HepG2 (cell line): ENCODE results near the gene ATAD3A. TPM values are rescaled to one million over a fixed set of nuclear protein-coding genes. Genes with fewer than 3 reads are reported as not detected.

Experiments used
- ATAC-seq: fragments of 200-7000 bp; cut with Tn5 transposase; 3 replicates; pipeline ENCODE4 v1.9.1; 2020; ENCODE audit warnings: mild to moderate bottlenecking, moderate library complexity
- BruUV-seq: library from RNA; stranded (reverse); fragments of 400-500 nt; replicated peaks from 2 replicates; lab custom pipeline; 2021; lab: Mats Ljungman, UMichigan
- CTCF ChIA-PET: fragments of 300-600 bp; formaldehyde crosslinking; extraction: SDS; loops from one replicate; lab custom pipeline; 2021; ENCODE audit warnings: low total read pairs, inconsistent platforms, low intra/inter-chr PET ratio; lab: Yijun Ruan, JAX
- POLR2A ChIA-PET: fragments of 350-600 bp; sonication (Branson Sonifier 250); formaldehyde crosslinking; loops from one replicate; lab custom pipeline; 2020; ENCODE audit warnings: antibody characterized with exemption, inconsistent platforms; lab: Yijun Ruan, JAX
- DNase-seq: peaks from one replicate; pipeline ENCODE4 v3.0.0-alpha.2; 2015; ENCODE audit warnings: low spot score
- FAIRE-seq: peaks from 3 replicates; lab custom pipeline; 2011; peaks lifted over from hg19 to GRCh38; lab: Jason Lieb, UNC
- H2AFZ ChIP-seq: one replicate; pipeline ENCODE4 v1.6.1; 2011; ENCODE audit warnings: low read length, inconsistent platforms
- H3K27ac ChIP-seq: fragments of 300-600 bp; 3 replicates; pipeline ENCODE4 v1.8.0; 2011; ENCODE audit warnings: mixed run types, mild to moderate bottlenecking, mixed read lengths, low read length, inconsistent platforms; ENCODE audit not compliant: insufficient read depth; ENCODE audit errors: extremely low read length
- H3K27me3 ChIP-seq, 2 experiments: fragments of 200-600 bp in 1 of 2; 2 replicates in 1 of 2; 3 replicates in 1 of 2; pipeline versions ENCODE4 v1.6.0 to v1.8.0; 2011; ENCODE audit warnings: low read length in 2 of 2, mild to moderate bottlenecking in 2 of 2, moderate library complexity in 2 of 2, inconsistent platforms in 1 of 2; ENCODE audit not compliant: insufficient read depth in 2 of 2, control insufficient read depth in 1 of 2
- H3K36me3 ChIP-seq, 2 experiments: fragments of 200-600 bp in 1 of 2; replicated peaks in 1 of 2; 2 replicates in 1 of 2; 3 replicates in 1 of 2; pipeline versions ENCODE4 v1.5.1 to v1.8.0; 2011; ENCODE audit warnings: low read length in 2 of 2, inconsistent platforms in 1 of 2; ENCODE audit not compliant: insufficient read depth in 2 of 2, control insufficient read depth in 1 of 2
- H3K4me1 ChIP-seq: 2 replicates; pipeline ENCODE4 v1.5.1; 2012; ENCODE audit warnings: low read length, inconsistent platforms; ENCODE audit not compliant: insufficient read depth
- H3K4me2 ChIP-seq: 2 replicates; pipeline ENCODE4 v1.6.0; 2011; ENCODE audit warnings: low read depth, low read length, inconsistent platforms
- H3K4me3 ChIP-seq, 3 experiments: fragments of 200-600 bp in 1 of 3; sonication (generic), shearing (Covaris generic) in 1 of 3; replicated peaks in 1 of 3; 2 replicates each; pipeline ENCODE4 v1.5.1; 2011 to 2016; ENCODE audit warnings: low read length in 3 of 3, inconsistent platforms in 2 of 3, low read depth in 2 of 3, mild to moderate bottlenecking in 2 of 3, control low read depth in 1 of 3, mixed read lengths in 1 of 3; ENCODE audit not compliant: insufficient read depth in 1 of 3
- H3K79me2 ChIP-seq: one replicate; pipeline ENCODE4 v1.6.1; 2011; ENCODE audit warnings: low read length, inconsistent platforms; ENCODE audit not compliant: insufficient read depth
- H3K9ac ChIP-seq: 2 replicates; pipeline ENCODE4 v1.6.0; 2011; ENCODE audit warnings: mild to moderate bottlenecking, low read depth, low read length, inconsistent platforms; ENCODE audit not compliant: insufficient read depth
- H3K9me3 ChIP-seq: 2 replicates; pipeline ENCODE4 v1.5.1; 2012; ENCODE audit warnings: mild to moderate bottlenecking, low read length
- H4K20me1 ChIP-seq: 2 replicates; pipeline ENCODE4 v1.6.0; 2011; ENCODE audit warnings: inconsistent platforms, mild to moderate bottlenecking, low read length, moderate library complexity; ENCODE audit not compliant: insufficient read depth
- AGO2 ChIP-seq: fragments of 200-400 bp; formaldehyde crosslinking; optimal IDR thresholded peaks from 2 replicates; pipeline ENCODE3; 2017; ENCODE audit warnings: mild to moderate bottlenecking, low read depth, low read length, moderate library complexity
- ATF7-NPFF ChIP-seq: sonication (generic); formaldehyde crosslinking; IDR thresholded peaks from 2 replicates; pipeline ENCODE4 v1.8.1; 2023; ENCODE audit warnings: mild to moderate bottlenecking, low read depth, missing genetic modification reagents, moderate library complexity
- ATRX ChIP-seq: sonication (generic); formaldehyde crosslinking; IDR thresholded peaks from 2 replicates; pipeline ENCODE4 v1.4.0; 2020; ENCODE audit warnings: missing genetic modification reagents, borderline replicate concordance
- CHCHD3 ChIP-seq: sonication (generic); formaldehyde crosslinking; IDR thresholded peaks from 2 replicates; pipeline ENCODE4 v1.8.0; 2022; ENCODE audit warnings: mild to moderate bottlenecking, missing genetic modification reagents, moderate library complexity
- CHD2 ChIP-seq: IDR thresholded peaks from 2 replicates; pipeline ENCODE4 v1.6.1; 2011; ENCODE audit warnings: low read depth, low read length, improper control_type of control experiment
- CTCF ChIP-seq: sonication (generic); formaldehyde crosslinking; IDR thresholded peaks from 2 replicates; pipeline ENCODE4 v1.5.0; 2020; ENCODE audit warnings: mild to moderate bottlenecking, missing genetic modification reagents, moderate library complexity
- EEA1 ChIP-seq: sonication (generic); formaldehyde crosslinking; IDR thresholded peaks from 2 replicates; pipeline ENCODE4 v1.5.1; 2020; ENCODE audit warnings: mild to moderate bottlenecking, missing genetic modification reagents, borderline replicate concordance
- SRY ChIP-seq: sonication (generic); formaldehyde crosslinking; IDR thresholded peaks from 2 replicates; pipeline ENCODE4 v1.8.0; 2022; ENCODE audit warnings: mild to moderate bottlenecking, missing genetic modification reagents
- WIZ ChIP-seq: sonication (generic); formaldehyde crosslinking; IDR thresholded peaks from 2 replicates; pipeline ENCODE4 v1.5.1; 2020; ENCODE audit warnings: mild to moderate bottlenecking, missing genetic modification reagents
- ZNF335 ChIP-seq: sonication (generic); formaldehyde crosslinking; IDR thresholded peaks from 2 replicates; pipeline ENCODE4 v1.4.0; 2020; ENCODE audit warnings: missing genetic modification reagents
- ZNF34 ChIP-seq: sonication (generic); formaldehyde crosslinking; IDR thresholded peaks from 2 replicates; pipeline ENCODE4 v1.4.0; 2020; ENCODE audit warnings: mild to moderate bottlenecking, missing genetic modification reagents, borderline replicate concordance
- ZNF558 ChIP-seq: sonication (generic); formaldehyde crosslinking; IDR thresholded peaks from 2 replicates; pipeline ENCODE4 v1.9.0; 2022; ENCODE audit warnings: mild to moderate bottlenecking, missing genetic modification reagents, borderline replicate concordance
- ZNF572 ChIP-seq: sonication (generic); formaldehyde crosslinking; IDR thresholded peaks from 2 replicates; pipeline ENCODE4 v1.5.1; 2020; ENCODE audit warnings: mild to moderate bottlenecking, missing genetic modification reagents
- ZNF749 ChIP-seq: sonication (generic); formaldehyde crosslinking; IDR thresholded peaks from 2 replicates; pipeline ENCODE4 v1.8.0; 2022; ENCODE audit warnings: mild to moderate bottlenecking, missing genetic modification reagents, moderate library complexity, borderline replicate concordance
- ZSCAN20 ChIP-seq: sonication (generic); formaldehyde crosslinking; IDR thresholded peaks from 2 replicates; pipeline ENCODE4 v1.4.0; 2020; ENCODE audit warnings: missing genetic modification reagents, mild to moderate bottlenecking, borderline replicate concordance
- WGBS: methylation state at CpG from one replicate; pipeline ENCODE4 v1.1.6; 2017; ENCODE audit warnings: low lambda C conversion rate; 5-methylcytosine and 5-hydroxymethylcytosine counted together
- in situ Hi-C: cut with HindIII; loops from 2 replicates; pipeline ENCODE4 v1.10.0; 2017; ENCODE audit warnings: low pct_unique_long_range_greater_than_20kb; ENCODE audit not compliant: extremely low pct_ligation_motif_present
- intact Hi-C: fragments of 100-400 bp; cut with micrococcal nuclease; formaldehyde crosslinking; loops from one replicate; pipeline ENCODE4 v1.10.0; 2022; ENCODE audit not compliant: unreplicated experiment
- polyA plus RNA-seq, 8 experiments: library from polyadenylated mRNA; depleted of rRNA in 3 of 8; stranded (reverse) in 7 of 8; unstranded in 1 of 8; fragments of >200 nt; fragmentation: Illumina TruSeq in 4 of 8; extraction: Trizol in 4 of 8; gene quantifications; 2 replicates each; pipeline versions ENCODE4 v1.2.1 to v1.2.3, GENCODE V29; 2011 to 2016; ENCODE audit warnings: low read depth in 4 of 8, missing spikeins in 1 of 8, mixed read lengths in 1 of 8; ENCODE audit not compliant: insufficient read depth in 1 of 8
- total RNA-seq, 5 experiments: library from RNA; depleted of rRNA; stranded (reverse); fragments of >200 nt; fragmentation: Illumina TruSeq; extraction: Trizol; gene quantifications; 2 replicates each; pipeline ENCODE4 v1.2.3, GENCODE V29; 2016; ENCODE audit warnings: low read depth in 1 of 5
- TF ChIP-seq, protein P1 (sequence below), 2 experiments: sonication (generic) in 1 of 2; formaldehyde crosslinking in 1 of 2; IDR thresholded peaks; 2 replicates each; pipeline versions ENCODE4 v1.5.1 to v1.6.1; 2011 to 2020; ENCODE audit warnings: borderline replicate concordance in 1 of 2, low read depth in 1 of 2, low read length in 1 of 2, mild to moderate bottlenecking in 1 of 2, missing genetic modification reagents in 1 of 2, moderate library complexity in 1 of 2
- TF ChIP-seq, protein P2 (sequence below): conservative IDR thresholded peaks from 2 replicates; pipeline ENCODE4 v1.6.1; 2018; ENCODE audit warnings: missing genetic modification reagents

The ATAD3A gene
- total and polyA plus RNA-seq, 2 of the 13 experiments (the other 11 are each of a cell fraction or from before 2014, with no cell fraction given): 10.6 to 49.0 TPM

DNA sequence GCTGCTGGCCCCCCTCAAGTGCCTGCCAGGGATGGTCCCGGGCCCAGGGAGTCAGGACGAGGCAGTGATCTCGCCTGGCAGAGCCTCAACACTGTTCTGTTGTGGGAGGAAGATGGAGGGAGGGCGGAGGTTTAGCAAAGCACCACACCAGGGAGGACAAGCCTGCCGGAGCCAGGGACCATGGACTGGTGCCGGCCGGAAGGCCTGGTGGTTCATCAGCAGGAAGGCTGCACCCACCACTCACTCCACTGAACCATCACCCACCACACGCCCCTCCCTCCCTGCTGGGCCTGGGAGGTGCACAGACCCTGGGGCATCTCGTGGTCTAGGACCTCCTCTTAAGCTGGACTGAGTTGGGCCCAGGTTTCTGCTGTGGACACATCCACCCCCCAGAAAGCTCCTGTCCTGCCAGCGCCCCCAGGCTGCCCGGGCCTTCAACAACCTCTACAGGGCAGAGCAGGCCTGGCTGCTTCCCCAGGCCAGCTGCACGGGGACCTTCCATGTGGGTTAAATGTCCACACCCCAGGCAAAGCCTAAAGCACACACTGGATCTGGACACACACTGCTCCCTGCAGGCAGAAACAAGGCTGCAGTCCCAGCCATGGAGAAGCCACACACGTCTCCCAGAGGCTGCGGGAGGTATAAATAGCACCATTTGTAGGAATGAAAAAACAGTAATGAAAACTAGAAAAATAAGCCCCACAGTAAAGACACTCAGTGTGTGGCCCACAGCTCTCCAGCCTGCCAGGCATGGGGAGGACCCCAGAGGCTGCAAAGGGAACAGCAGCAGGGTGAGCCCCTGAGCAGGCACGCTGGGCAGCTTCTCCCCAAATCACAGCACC lies 38.9 kb downstream of the ATAD3A start:
- POLR2A ChIA-PET: no interaction called here
- ATAC-seq: peak; percentile 78
- peaks cover 0 to 4% of the 10 kb centered on the region in 2 experiments; a peak in 2 of 5 replicates for H3K36me3 ChIP-seq
- TF ChIP-seq WIZ (CRISPR knock-in tag): no peak
- TF ChIP-seq ZSCAN20 (CRISPR knock-in tag): no peak
- no peak for TF ChIP-seq ATF7-NPFF (CRISPR knock-in tag)
- peak; percentile 39 for TF ChIP-seq CTCF (CRISPR knock-in tag)
- TF ChIP-seq CHD2: no peak
- no peak for TF ChIP-seq EEA1 (CRISPR knock-in tag)
- TF ChIP-seq CHCHD3 (CRISPR knock-in tag): no peak
- TF ChIP-seq, protein P1, sequence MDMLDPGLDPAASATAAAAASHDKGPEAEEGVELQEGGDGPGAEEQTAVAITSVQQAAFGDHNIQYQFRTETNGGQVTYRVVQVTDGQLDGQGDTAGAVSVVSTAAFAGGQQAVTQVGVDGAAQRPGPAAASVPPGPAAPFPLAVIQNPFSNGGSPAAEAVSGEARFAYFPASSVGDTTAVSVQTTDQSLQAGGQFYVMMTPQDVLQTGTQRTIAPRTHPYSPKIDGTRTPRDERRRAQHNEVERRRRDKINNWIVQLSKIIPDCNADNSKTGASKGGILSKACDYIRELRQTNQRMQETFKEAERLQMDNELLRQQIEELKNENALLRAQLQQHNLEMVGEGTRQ (IDR thresholded peaks at IDR 0.05; ENCODE audit: low read depth, low read length): no peak
- TF ChIP-seq, protein P1 (CRISPR knock-in tag; IDR thresholded peaks at IDR 0.05; ENCODE audit: borderline replicate concordance): no peak
- no peak for TF ChIP-seq ZNF572 (CRISPR knock-in tag)
- no peak for TF ChIP-seq ZNF558 (CRISPR knock-in tag)
- peak; percentile 71 for TF ChIP-seq AGO2
- no peak for TF ChIP-seq ZNF335
- no peak for TF ChIP-seq SRY
- TF ChIP-seq ATRX: no peak
- TF ChIP-seq, protein P2, sequence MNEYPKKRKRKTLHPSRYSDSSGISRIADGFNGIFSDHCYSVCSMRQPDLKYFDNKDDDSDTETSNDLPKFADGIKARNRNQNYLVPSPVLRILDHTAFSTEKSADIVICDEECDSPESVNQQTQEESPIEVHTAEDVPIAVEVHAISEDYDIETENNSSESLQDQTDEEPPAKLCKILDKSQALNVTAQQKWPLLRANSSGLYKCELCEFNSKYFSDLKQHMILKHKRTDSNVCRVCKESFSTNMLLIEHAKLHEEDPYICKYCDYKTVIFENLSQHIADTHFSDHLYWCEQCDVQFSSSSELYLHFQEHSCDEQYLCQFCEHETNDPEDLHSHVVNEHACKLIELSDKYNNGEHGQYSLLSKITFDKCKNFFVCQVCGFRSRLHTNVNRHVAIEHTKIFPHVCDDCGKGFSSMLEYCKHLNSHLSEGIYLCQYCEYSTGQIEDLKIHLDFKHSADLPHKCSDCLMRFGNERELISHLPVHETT (CRISPR knock-in tag): no peak
- TF ChIP-seq ZNF34: no peak
- no peak for TF ChIP-seq ZNF749 (CRISPR knock-in tag)

More for the DNA sequence above, 38.9 kb downstream of the ATAD3A start:
- Histone ChIP-seq H3K4me3 (no peak overlapping the region), H2AFZ (no peak overlapping the region), H3K9ac (no peak overlapping the region), H3K27me3 (no peaks in the 10 kb centered on the region), H3K4me2 (no peak overlapping the region), H4K20me1 (no peaks in the 10 kb centered on the region), H3K4me1 (0 out of 2 replicates have a peak, but pooled peaks cover 5% of the 10 kb centered on the region), H3K9me3 (no peaks in the 10 kb centered on the region), H3K27ac (no peak overlapping the region), H3K79me2 (no peaks in the 10 kb centered on the region)
- no TSS peak for BruUV-seq
- intact Hi-C loops: no loop called here
- DNase-seq (peak; percentile 32), FAIRE-seq (peak; percentile 26)
- CTCF ChIA-PET: no interaction called here
- 85% methylated on average over 5 of the region's 15 CpGs for WGBS
- in situ Hi-C loops: no loop called here
